Measurements from ENCODE around the gene CLDND2. TPM values are rescaled to one million over a fixed set of nuclear protein-coding genes. Genes with fewer than 3 reads are reported as not detected.

The CLDND2 gene
- total and polyA plus RNA-seq, 4 donors = 0.22 to 3.0 TPM; not detected in 2

DNA sequence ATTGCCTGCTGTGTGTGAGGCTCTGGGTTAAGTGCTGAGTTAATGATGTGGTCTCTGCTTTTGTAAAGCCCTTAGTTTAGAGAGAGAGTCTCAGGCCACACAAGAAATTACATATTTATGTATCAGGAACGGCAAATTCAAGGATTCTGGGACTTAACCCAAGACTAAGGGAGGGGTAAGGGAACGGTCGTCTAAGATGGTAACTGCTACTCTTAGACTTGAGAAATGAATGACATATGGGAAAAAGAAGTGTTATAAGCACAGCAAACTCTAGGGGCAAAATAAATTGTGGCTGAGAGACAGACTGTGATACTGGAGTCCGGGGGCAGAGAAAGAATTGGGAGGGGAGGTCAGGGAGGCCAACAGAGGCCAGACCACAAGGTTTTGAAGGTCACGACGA is 37.1 kb downstream of the CLDND2 start:
- peaks cover 0 to 9% (median under 1%) of the 10 kb centered on the region in 4 donors for H3K4me1 ChIP-seq (ENCODE audit: control insufficient read depth in 4 of 4, insufficient read depth in 4 of 4, low read length in 3 of 4)
- TF ChIP-seq, protein P1, sequence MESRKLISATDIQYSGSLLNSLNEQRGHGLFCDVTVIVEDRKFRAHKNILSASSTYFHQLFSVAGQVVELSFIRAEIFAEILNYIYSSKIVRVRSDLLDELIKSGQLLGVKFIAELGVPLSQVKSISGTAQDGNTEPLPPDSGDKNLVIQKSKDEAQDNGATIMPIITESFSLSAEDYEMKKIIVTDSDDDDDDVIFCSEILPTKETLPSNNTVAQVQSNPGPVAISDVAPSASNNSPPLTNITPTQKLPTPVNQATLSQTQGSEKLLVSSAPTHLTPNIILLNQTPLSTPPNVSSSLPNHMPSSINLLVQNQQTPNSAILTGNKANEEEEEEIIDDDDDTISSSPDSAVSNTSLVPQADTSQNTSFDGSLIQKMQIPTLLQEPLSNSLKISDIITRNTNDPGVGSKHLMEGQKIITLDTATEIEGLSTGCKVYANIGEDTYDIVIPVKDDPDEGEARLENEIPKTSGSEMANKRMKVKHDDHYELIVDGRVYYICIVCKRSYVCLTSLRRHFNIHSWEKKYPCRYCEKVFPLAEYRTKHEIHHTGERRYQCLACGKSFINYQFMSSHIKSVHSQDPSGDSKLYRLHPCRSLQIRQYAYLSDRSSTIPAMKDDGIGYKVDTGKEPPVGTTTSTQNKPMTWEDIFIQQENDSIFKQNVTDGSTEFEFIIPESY (IDR thresholded peaks at IDR 0.05) = no peak
- TF ChIP-seq JUND (IDR thresholded peaks at IDR 0.05) = no peak
- no peak for TF ChIP-seq EGR1 (IDR thresholded peaks at IDR 0.05; ENCODE audit: low read depth in 2 of 2)
- TF ChIP-seq, protein P2, sequence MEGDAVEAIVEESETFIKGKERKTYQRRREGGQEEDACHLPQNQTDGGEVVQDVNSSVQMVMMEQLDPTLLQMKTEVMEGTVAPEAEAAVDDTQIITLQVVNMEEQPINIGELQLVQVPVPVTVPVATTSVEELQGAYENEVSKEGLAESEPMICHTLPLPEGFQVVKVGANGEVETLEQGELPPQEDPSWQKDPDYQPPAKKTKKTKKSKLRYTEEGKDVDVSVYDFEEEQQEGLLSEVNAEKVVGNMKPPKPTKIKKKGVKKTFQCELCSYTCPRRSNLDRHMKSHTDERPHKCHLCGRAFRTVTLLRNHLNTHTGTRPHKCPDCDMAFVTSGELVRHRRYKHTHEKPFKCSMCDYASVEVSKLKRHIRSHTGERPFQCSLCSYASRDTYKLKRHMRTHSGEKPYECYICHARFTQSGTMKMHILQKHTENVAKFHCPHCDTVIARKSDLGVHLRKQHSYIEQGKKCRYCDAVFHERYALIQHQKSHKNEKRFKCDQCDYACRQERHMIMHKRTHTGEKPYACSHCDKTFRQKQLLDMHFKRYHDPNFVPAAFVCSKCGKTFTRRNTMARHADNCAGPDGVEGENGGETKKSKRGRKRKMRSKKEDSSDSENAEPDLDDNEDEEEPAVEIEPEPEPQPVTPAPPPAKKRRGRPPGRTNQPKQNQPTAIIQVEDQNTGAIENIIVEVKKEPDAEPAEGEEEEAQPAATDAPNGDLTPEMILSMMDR (IDR thresholded peaks at IDR 0.05; ENCODE audit: low read depth, low read length, missing input control) = no peak
- TF ChIP-seq NR2F2 (IDR thresholded peaks at IDR 0.05) = no peak
- H3K9ac ChIP-seq (ENCODE audit: low read depth in 1 of 2, low read length in 2 of 2) = no peak overlapping the region
- 95% methylated on average over 6 of the region's 6 CpGs for WGBS
- peaks cover 0 to 6% (median 0%) of the 10 kb centered on the region in 4 donors for H3K36me3 ChIP-seq (ENCODE audit: control insufficient read depth in 4 of 4, insufficient read depth in 3 of 4, low read depth in 1 of 4, low read length in 3 of 4)
- H3K4me3 ChIP-seq (ENCODE audit: low read depth in 1 of 3, low read length in 3 of 3) = no peak overlapping the region
- H3K27me3 ChIP-seq (ENCODE audit: control insufficient read depth in 4 of 4, insufficient read depth in 4 of 4, low read length in 3 of 4) = no peaks in the 10 kb centered on the region
- H3K9me3 ChIP-seq (ENCODE audit: control insufficient read depth in 4 of 4, low read length in 3 of 4) = no peaks in the 10 kb centered on the region
- no peak for DNase-seq (ENCODE audit: low spot score)
- no peak overlapping the region for H3K27ac ChIP-seq (ENCODE audit: low read depth in 1 of 2, low read length in 2 of 2)

DNA sequence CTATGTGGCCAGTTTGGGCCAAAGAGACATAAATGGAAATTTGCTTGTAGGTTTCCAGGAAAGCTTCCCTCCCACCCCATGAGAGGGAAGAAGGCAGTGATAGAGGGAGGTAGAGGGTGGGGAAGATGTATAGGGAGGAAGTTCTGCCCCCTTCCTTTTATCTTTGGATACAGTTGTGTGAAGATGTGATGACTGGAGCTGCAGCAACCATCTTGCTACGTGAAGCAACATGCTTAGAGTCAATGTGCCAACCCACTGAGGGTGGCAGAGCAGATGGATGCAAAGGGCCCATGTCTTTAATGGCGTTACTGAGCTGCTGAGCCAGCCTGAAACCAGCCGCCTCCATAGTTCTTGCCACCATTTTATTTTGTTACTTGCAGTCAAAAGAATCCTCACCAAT is 37.6 kb downstream of the CLDND2 start:
- TF ChIP-seq GABPA (IDR thresholded peaks at IDR 0.05 in 1 of 2, conservative IDR thresholded peaks at IDR 0.05 in 1 of 2) (no peak), YY1 (IDR thresholded peaks at IDR 0.05) (no peak), RXRA (IDR thresholded peaks at IDR 0.05) (no peak), HNF4A (conservative IDR thresholded peaks at IDR 0.05) (no peak), FOXA1 (IDR thresholded peaks at IDR 0.05) (no peak), TAF1 (conservative IDR thresholded peaks at IDR 0.05) (no peak), HNF4G (IDR thresholded peaks at IDR 0.05) (no peak), EGR1 (IDR thresholded peaks at IDR 0.05; ENCODE audit: low read depth in 2 of 2) (no peak), FOXA2 (IDR thresholded peaks at IDR 0.05) (no peak), JUND (IDR thresholded peaks at IDR 0.05) (no peak), RAD21 (IDR thresholded peaks at IDR 0.05) (no peak), NR2F2 (IDR thresholded peaks at IDR 0.05) (no peak)
- TF ChIP-seq, protein P3, sequence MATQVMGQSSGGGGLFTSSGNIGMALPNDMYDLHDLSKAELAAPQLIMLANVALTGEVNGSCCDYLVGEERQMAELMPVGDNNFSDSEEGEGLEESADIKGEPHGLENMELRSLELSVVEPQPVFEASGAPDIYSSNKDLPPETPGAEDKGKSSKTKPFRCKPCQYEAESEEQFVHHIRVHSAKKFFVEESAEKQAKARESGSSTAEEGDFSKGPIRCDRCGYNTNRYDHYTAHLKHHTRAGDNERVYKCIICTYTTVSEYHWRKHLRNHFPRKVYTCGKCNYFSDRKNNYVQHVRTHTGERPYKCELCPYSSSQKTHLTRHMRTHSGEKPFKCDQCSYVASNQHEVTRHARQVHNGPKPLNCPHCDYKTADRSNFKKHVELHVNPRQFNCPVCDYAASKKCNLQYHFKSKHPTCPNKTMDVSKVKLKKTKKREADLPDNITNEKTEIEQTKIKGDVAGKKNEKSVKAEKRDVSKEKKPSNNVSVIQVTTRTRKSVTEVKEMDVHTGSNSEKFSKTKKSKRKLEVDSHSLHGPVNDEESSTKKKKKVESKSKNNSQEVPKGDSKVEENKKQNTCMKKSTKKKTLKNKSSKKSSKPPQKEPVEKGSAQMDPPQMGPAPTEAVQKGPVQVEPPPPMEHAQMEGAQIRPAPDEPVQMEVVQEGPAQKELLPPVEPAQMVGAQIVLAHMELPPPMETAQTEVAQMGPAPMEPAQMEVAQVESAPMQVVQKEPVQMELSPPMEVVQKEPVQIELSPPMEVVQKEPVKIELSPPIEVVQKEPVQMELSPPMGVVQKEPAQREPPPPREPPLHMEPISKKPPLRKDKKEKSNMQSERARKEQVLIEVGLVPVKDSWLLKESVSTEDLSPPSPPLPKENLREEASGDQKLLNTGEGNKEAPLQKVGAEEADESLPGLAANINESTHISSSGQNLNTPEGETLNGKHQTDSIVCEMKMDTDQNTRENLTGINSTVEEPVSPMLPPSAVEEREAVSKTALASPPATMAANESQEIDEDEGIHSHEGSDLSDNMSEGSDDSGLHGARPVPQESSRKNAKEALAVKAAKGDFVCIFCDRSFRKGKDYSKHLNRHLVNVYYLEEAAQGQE (IDR thresholded peaks at IDR 0.05) = no peak
- TF ChIP-seq, protein P4, sequence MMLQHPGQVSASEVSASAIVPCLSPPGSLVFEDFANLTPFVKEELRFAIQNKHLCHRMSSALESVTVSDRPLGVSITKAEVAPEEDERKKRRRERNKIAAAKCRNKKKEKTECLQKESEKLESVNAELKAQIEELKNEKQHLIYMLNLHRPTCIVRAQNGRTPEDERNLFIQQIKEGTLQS (IDR thresholded peaks at IDR 0.05) = no peak
- TF ChIP-seq, protein P5, sequence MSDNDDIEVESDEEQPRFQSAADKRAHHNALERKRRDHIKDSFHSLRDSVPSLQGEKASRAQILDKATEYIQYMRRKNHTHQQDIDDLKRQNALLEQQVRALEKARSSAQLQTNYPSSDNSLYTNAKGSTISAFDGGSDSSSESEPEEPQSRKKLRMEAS (IDR thresholded peaks at IDR 0.05) = no peak
- TF ChIP-seq, protein P2 (IDR thresholded peaks at IDR 0.05; ENCODE audit: low read depth, low read length, missing input control) = no peak
- TF ChIP-seq, protein P1 (IDR thresholded peaks at IDR 0.05) = no peak
- H3K9me3 ChIP-seq (ENCODE audit: control insufficient read depth in 4 of 4, low read length in 3 of 4) = no peaks in the 10 kb centered on the region
- H3K9ac ChIP-seq (ENCODE audit: low read depth in 1 of 2, low read length in 2 of 2) = no peak overlapping the region
- H3K36me3 ChIP-seq (ENCODE audit: control insufficient read depth in 4 of 4, insufficient read depth in 3 of 4, low read depth in 1 of 4, low read length in 3 of 4) = peaks cover 0 to 6% (median 0%) of the 10 kb centered on the region in 4 donors
- H3K27ac ChIP-seq (ENCODE audit: low read depth in 1 of 2, low read length in 2 of 2) = no peak overlapping the region
- no peaks in the 10 kb centered on the region for H3K27me3 ChIP-seq (ENCODE audit: control insufficient read depth in 4 of 4, insufficient read depth in 4 of 4, low read length in 3 of 4)
- no peak for DNase-seq (ENCODE audit: low spot score)
- peaks cover 0 to 9% (median under 1%) of the 10 kb centered on the region in 4 donors for H3K4me1 ChIP-seq (ENCODE audit: control insufficient read depth in 4 of 4, insufficient read depth in 4 of 4, low read length in 3 of 4)
- H3K4me3 ChIP-seq (ENCODE audit: low read depth in 1 of 3, low read length in 3 of 3) = no peak overlapping the region
- WGBS = 81% methylated on average over 3 of the region's 3 CpGs
